ENCODE results near the gene ITPR2.

ITPR2 gene

GRCh38 chr12:26567126-26567525 is 265.9 kb downstream of the ITPR2 start:
- no peak for DNase-seq (ENCODE audit: low read depth, low spot score)

- peak; percentile 26 for DNase-seq (ENCODE audit: low read depth, low spot score)
These were observed 266.3 kb downstream of the ITPR2 start for GRCh38 chr12:26566675-26567074.

GRCh38 chr12:26566186-26566585 is 266.8 kb downstream of the ITPR2 start:
- no peak for DNase-seq (ENCODE audit: low read depth, low spot score)

GRCh38 chr12:26564391-26564790 is 268.6 kb downstream of the ITPR2 start:
- DNase-seq (ENCODE audit: low read depth, low spot score): peak; percentile 19

GRCh38 chr12:26563552-26563951 is 269.4 kb downstream of the ITPR2 start:
- no peak for DNase-seq (ENCODE audit: low read depth, low spot score)

GRCh38 chr12:26557326-26557725 is 275.7 kb downstream of the ITPR2 start:
- DNase-seq (ENCODE audit: low read depth, low spot score): no peak

- no peak for DNase-seq (ENCODE audit: low read depth, low spot score)
These were observed 276.1 kb downstream of the ITPR2 start for GRCh38 chr12:26556916-26557315.

- DNase-seq (ENCODE audit: low read depth, low spot score): peak; percentile 9
These were observed 277.9 kb downstream of the ITPR2 start for GRCh38 chr12:26555139-26555538.

- no peak for DNase-seq (ENCODE audit: low read depth, low spot score)
These were observed 278.7 kb downstream of the ITPR2 start for GRCh38 chr12:26554332-26554731.

- DNase-seq (ENCODE audit: low read depth, low spot score): no peak
These were observed 281.6 kb downstream of the ITPR2 start for GRCh38 chr12:26551385-26551784.

- DNase-seq (ENCODE audit: low read depth, low spot score): no peak
These were observed 284.8 kb downstream of the ITPR2 start for GRCh38 chr12:26548227-26548626.

GRCh38 chr12:26546535-26547314 is 286.3 kb downstream of the ITPR2 start:
- no peak for DNase-seq (ENCODE audit: low read depth, low spot score)

- no peak for DNase-seq (ENCODE audit: low read depth, low spot score)
These were observed 293.9 kb downstream of the ITPR2 start for GRCh38 chr12:26539131-26539530.

- DNase-seq (ENCODE audit: low read depth, low spot score): no peak
These were observed 295.3 kb downstream of the ITPR2 start for GRCh38 chr12:26537651-26538050.

GRCh38 chr12:26537126-26537525 is 295.9 kb downstream of the ITPR2 start:
- DNase-seq (ENCODE audit: low read depth, low spot score): no peak

GRCh38 chr12:26535826-26536225 is 297.2 kb downstream of the ITPR2 start:
- no peak for DNase-seq (ENCODE audit: low read depth, low spot score)

- no peak for DNase-seq (ENCODE audit: low read depth, low spot score)
These were observed 298.9 kb downstream of the ITPR2 start for GRCh38 chr12:26534071-26534470.

GRCh38 chr12:26533211-26533610 is 299.8 kb downstream of the ITPR2 start:
- no peak for DNase-seq (ENCODE audit: low read depth, low spot score)

GRCh38 chr12:26530461-26530860 is 302.5 kb downstream of the ITPR2 start:
- no peak for DNase-seq (ENCODE audit: low read depth, low spot score)

- DNase-seq (ENCODE audit: low read depth, low spot score): no peak
These were observed 304.1 kb downstream of the ITPR2 start for GRCh38 chr12:26528943-26529342.

GRCh38 chr12:26527682-26528081 is 305.3 kb downstream of the ITPR2 start:
- DNase-seq (ENCODE audit: low read depth, low spot score): no peak

GRCh38 chr12:26524862-26525465 is 308.0 kb downstream of the ITPR2 start:
- DNase-seq (ENCODE audit: low read depth, low spot score): peak; percentile 43

- peak; percentile 94 for DNase-seq (ENCODE audit: low read depth, low spot score)
These were observed 309.3 kb downstream of the ITPR2 start for GRCh38 chr12:26523708-26524150.
